Neural progenitor cell (in vitro differentiated cells): Measurements from ENCODE around the gene RHOF. TPM values are rescaled to one million over a fixed set of nuclear protein-coding genes. Genes with fewer than 3 reads are reported as not detected.
"Not testable (repeated sequence)": the region's sequence is repeated elsewhere in the genome, so short reads cannot be mapped to it uniquely, and the experiment has no call there.

Experiments used
- DNase-seq: peaks from one replicate; pipeline ENCODE4 v3.0.0-alpha.2; 2016; ENCODE audit warnings: low spot score
- H2AFZ ChIP-seq: fragments of 200-600 bp; sonication (generic); replicated peaks from 2 replicates; pipeline ENCODE4 v1.6.1; 2016; ENCODE audit warnings: antibody characterized with exemption
- H3F3A ChIP-seq: fragments of 200-600 bp; sonication (generic); 2 replicates; pipeline ENCODE4 v1.6.1; 2016; ENCODE audit warnings: antibody characterized with exemption, low read depth
- H3K27ac ChIP-seq: fragments of 200-600 bp; sonication (generic); 2 replicates; pipeline ENCODE4 v1.5.1; 2016; ENCODE audit warnings: mild to moderate bottlenecking
- H3K27me3 ChIP-seq: fragments of 200-600 bp; sonication (generic); 2 replicates; pipeline ENCODE4 v1.6.1; 2016; ENCODE audit warnings: mild to moderate bottlenecking, moderate library complexity
- H3K36me3 ChIP-seq: fragments of 200-600 bp; sonication (generic); 2 replicates; pipeline ENCODE4 v1.5.1; 2016
- H3K4me1 ChIP-seq: fragments of 200-600 bp; sonication (generic); 2 replicates; pipeline ENCODE4 v1.6.1; 2016; ENCODE audit warnings: mixed run types
- H3K4me2 ChIP-seq: fragments of 200-600 bp; sonication (generic); 2 replicates; pipeline ENCODE4 v1.6.1; 2016
- H3K4me3 ChIP-seq: fragments of 200-600 bp; sonication (generic); 2 replicates; pipeline ENCODE4 v1.5.1; 2016
- H3K79me2 ChIP-seq: fragments of 200-600 bp; sonication (generic); 2 replicates; pipeline ENCODE4 v1.6.1; 2016; ENCODE audit warnings: low read depth
- H3K9ac ChIP-seq: fragments of 200-600 bp; sonication (generic); 2 replicates; pipeline ENCODE4 v1.6.1; 2016
- H3K9me3 ChIP-seq: fragments of 200-600 bp; sonication (generic); 2 replicates; pipeline ENCODE4 v1.5.1; 2016; ENCODE audit warnings: low read depth
- H4K20me1 ChIP-seq: fragments of 200-600 bp; sonication (generic); 2 replicates; pipeline ENCODE4 v1.6.1; 2016; ENCODE audit warnings: low read depth
- H3K27ac Mint-ChIP-seq: 3 replicates; pipeline ENCODE4 v1.8.0; 2021; ENCODE audit warnings: mixed read lengths
- H3K27me3 Mint-ChIP-seq: 2 replicates; pipeline ENCODE4 v1.8.0; 2022; ENCODE audit warnings: low read depth, mild to moderate bottlenecking, inconsistent platforms, moderate library complexity, mixed read lengths; ENCODE audit not compliant: insufficient read depth
- H3K36me3 Mint-ChIP-seq: 3 replicates; pipeline ENCODE4 v1.8.0; 2021; ENCODE audit warnings: mixed read lengths
- H3K4me1 Mint-ChIP-seq: 3 replicates; pipeline ENCODE4 v1.8.0; 2021; ENCODE audit warnings: mixed read lengths
- H3K4me3 Mint-ChIP-seq: 3 replicates; pipeline ENCODE4 v1.8.0; 2021; ENCODE audit warnings: mild to moderate bottlenecking, moderate library complexity, mixed read lengths
- H3K9me3 Mint-ChIP-seq: 3 replicates; pipeline ENCODE4 v1.8.0; 2020; ENCODE audit warnings: mixed read lengths
- EZH2 ChIP-seq: fragments of 200-600 bp; sonication (generic); IDR thresholded peaks from 2 replicates; pipeline ENCODE4 v1.6.1; 2017; ENCODE audit warnings: antibody characterized with exemption, mild to moderate bottlenecking, moderate library complexity
- EZH2phosphoT487 ChIP-seq: fragments of 200-600 bp; sonication (generic); IDR thresholded peaks from 2 replicates; pipeline ENCODE4 v1.6.1; 2017; ENCODE audit warnings: antibody characterized with exemption
- total RNA-seq: library from RNA; depleted of rRNA; stranded (reverse); fragments of >200 nt; gene quantifications from 2 replicates; pipeline ENCODE4 v1.2.3, GENCODE V29; 2015; ENCODE audit warnings: low replicate concordance
- TF ChIP-seq, protein P1 (sequence below): fragments of 200-600 bp; sonication (generic); IDR thresholded peaks from 2 replicates; pipeline ENCODE4 v1.5.1; 2017; ENCODE audit warnings: antibody characterized with exemption, mild to moderate bottlenecking

The RHOF gene
- total RNA-seq, 1 donor from 2014 or later, result 20.1 TPM

DNA sequence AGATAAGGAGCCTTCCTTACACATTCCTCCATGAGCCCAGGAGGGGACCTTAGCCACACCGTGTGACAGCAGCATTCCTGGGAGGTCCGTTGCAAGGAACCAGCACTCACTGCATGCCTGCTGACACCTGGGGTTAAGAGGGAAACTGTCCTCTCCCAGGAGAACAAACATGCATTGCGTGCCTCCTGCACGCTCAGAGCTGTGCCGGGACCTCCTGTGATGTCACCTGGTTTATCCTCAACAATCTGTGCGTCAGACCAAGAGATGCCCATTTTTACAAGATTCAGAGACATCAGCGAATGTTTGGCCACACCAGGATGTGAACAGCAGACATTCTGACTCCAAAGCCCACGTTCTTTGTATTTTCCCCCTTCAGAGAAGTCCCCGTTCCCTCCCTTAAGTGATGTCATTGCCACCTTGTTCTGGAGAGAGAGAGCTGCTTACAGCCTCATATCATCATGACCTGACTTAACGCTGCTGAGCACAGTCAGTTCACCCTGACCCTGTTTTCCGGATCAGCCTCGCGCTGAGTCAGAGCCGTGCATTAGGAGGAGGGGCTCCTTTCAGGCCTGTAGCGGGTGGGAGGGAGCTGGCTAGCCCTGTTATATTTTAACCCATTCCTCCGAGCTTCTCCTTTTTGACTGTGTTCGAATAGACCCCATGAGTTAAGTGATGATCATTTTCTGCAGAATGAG, 44.8 kb downstream of the RHOF start:
- peaks cover 5% of the 10 kb centered on the region for H3F3A ChIP-seq
- no peak overlapping the region for H3K4me3 ChIP-seq
- H3K9me3 ChIP-seq, result no peaks in the 10 kb centered on the region
- H2AFZ ChIP-seq, result no peak overlapping the region
- H3K4me1 ChIP-seq, result no peaks in the 10 kb centered on the region
- TF ChIP-seq EZH2phosphoT487 (no peak), EZH2 (no peak)
- TF ChIP-seq, protein P1, sequence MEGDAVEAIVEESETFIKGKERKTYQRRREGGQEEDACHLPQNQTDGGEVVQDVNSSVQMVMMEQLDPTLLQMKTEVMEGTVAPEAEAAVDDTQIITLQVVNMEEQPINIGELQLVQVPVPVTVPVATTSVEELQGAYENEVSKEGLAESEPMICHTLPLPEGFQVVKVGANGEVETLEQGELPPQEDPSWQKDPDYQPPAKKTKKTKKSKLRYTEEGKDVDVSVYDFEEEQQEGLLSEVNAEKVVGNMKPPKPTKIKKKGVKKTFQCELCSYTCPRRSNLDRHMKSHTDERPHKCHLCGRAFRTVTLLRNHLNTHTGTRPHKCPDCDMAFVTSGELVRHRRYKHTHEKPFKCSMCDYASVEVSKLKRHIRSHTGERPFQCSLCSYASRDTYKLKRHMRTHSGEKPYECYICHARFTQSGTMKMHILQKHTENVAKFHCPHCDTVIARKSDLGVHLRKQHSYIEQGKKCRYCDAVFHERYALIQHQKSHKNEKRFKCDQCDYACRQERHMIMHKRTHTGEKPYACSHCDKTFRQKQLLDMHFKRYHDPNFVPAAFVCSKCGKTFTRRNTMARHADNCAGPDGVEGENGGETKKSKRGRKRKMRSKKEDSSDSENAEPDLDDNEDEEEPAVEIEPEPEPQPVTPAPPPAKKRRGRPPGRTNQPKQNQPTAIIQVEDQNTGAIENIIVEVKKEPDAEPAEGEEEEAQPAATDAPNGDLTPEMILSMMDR, result no peak
- no peaks in the 10 kb centered on the region for H3K27me3 ChIP-seq
- H3K27ac ChIP-seq, result peak overlapping the region; percentile 67
- Mint-ChIP-seq H3K4me3 (peak overlapping the region; percentile 6), H3K36me3 (peaks cover 2% of the 10 kb centered on the region), H3K4me1 (peaks cover 11% of the 10 kb centered on the region), H3K9me3 (no peaks in the 10 kb centered on the region), H3K27ac (peak overlapping the region; percentile 23), H3K27me3 (no peaks in the 10 kb centered on the region)
- H3K79me2 ChIP-seq, result no peaks in the 10 kb centered on the region
- H4K20me1 ChIP-seq, result no peaks in the 10 kb centered on the region
- H3K36me3 ChIP-seq, result no peaks in the 10 kb centered on the region
- H3K9ac ChIP-seq, result no peak overlapping the region
- no peak overlapping the region for H3K4me2 ChIP-seq
- peak; percentile 23 for DNase-seq

GRCh38 chr12:121748218-121748570, 45.3 kb downstream of the RHOF start:
- Mint-ChIP-seq H3K27ac (no peak overlapping the region), H3K4me1 (peaks cover 11% of the 10 kb centered on the region), H3K9me3 (no peaks in the 10 kb centered on the region), H3K27me3 (no peaks in the 10 kb centered on the region), H3K4me3 (no peak overlapping the region), H3K36me3 (peaks cover 2% of the 10 kb centered on the region)
- no peak overlapping the region for H3K4me2 ChIP-seq
- H2AFZ ChIP-seq, result no peak overlapping the region
- no peaks in the 10 kb centered on the region for H3K36me3 ChIP-seq
- peaks cover 5% of the 10 kb centered on the region for H3F3A ChIP-seq
- no peak for DNase-seq
- H3K4me1 ChIP-seq, result no peaks in the 10 kb centered on the region
- H3K27me3 ChIP-seq, result no peaks in the 10 kb centered on the region
- TF ChIP-seq, protein P1, result no peak
- TF ChIP-seq EZH2 (no peak), EZH2phosphoT487 (no peak)
- no peaks in the 10 kb centered on the region for H4K20me1 ChIP-seq
- H3K9ac ChIP-seq, result no peak overlapping the region
- no peak overlapping the region for H3K4me3 ChIP-seq
- H3K9me3 ChIP-seq, result no peaks in the 10 kb centered on the region
- H3K27ac ChIP-seq, result peak overlapping the region; percentile 67
- H3K79me2 ChIP-seq, result no peaks in the 10 kb centered on the region

DNA sequence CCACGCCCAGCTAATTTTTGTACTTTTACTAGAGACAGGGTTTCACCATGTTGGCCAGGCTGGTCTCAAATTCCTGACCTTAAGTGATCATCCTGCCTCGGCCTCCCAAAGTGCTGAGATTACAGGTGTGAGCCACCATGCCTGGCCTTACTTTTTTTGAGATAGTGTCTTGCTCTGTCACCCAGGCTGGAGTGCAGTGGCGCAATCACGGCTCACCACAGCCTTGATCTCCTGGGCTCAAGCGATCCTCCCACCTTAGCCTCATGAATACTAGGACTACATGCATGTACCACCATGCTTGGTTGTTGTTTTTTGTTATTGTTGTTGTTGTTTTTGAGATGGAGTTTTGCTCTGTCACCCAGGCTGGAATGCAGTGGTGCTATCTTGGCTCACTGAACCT, 47.9 kb downstream of the RHOF start:
- H3F3A ChIP-seq, H3K79me2 ChIP-seq, H3K27me3 ChIP-seq, DNase-seq, H2AFZ ChIP-seq, H3K4me3 ChIP-seq, H3K4me2 ChIP-seq, H3K9me3 Mint-ChIP-seq, H3K4me1 ChIP-seq, H3K4me3 Mint-ChIP-seq, H3K36me3 Mint-ChIP-seq, H3K9me3 ChIP-seq, H3K36me3 ChIP-seq, H3K27ac Mint-ChIP-seq, H3K27ac ChIP-seq, H4K20me1 ChIP-seq, H3K9ac ChIP-seq, H3K27me3 Mint-ChIP-seq: not testable (repeated sequence)
- H3K4me1 Mint-ChIP-seq, result peaks cover 19% of the 10 kb centered on the region

- H3K4me1 Mint-ChIP-seq, result peaks cover 11% of the 10 kb centered on the region
- no peaks in the 10 kb centered on the region for H3K79me2 ChIP-seq
- no peaks in the 10 kb centered on the region for H4K20me1 ChIP-seq
- no peaks in the 10 kb centered on the region for H3K36me3 ChIP-seq
- no peak overlapping the region for H3K4me3 Mint-ChIP-seq
- no peaks in the 10 kb centered on the region for H3K36me3 Mint-ChIP-seq
- H3K27me3 ChIP-seq, result no peaks in the 10 kb centered on the region
- no peak for DNase-seq
- H3K4me3 ChIP-seq, result no peak overlapping the region
- H2AFZ ChIP-seq, result no peak overlapping the region
- H3K9ac ChIP-seq, result no peak overlapping the region
- no peaks in the 10 kb centered on the region for H3K27me3 Mint-ChIP-seq
- H3K9me3 ChIP-seq, result no peaks in the 10 kb centered on the region
- no peak overlapping the region for H3K27ac ChIP-seq
- TF ChIP-seq, protein P1, result no peak
- TF ChIP-seq EZH2phosphoT487, result no peak
- no peak overlapping the region for H3K4me2 ChIP-seq
- no peak overlapping the region for H3K27ac Mint-ChIP-seq
- no peaks in the 10 kb centered on the region for H3K4me1 ChIP-seq
- no peaks in the 10 kb centered on the region for H3K9me3 Mint-ChIP-seq
- H3F3A ChIP-seq, result no peaks in the 10 kb centered on the region
These were observed 51.7 kb downstream of the RHOF start for GRCh38 chr12:121741743-121742142.
